Loucy (cell line): ENCODE measurements around the gene TPP2.

Source experiments
- H2AFZ ChIP-seq: fragments of 200-600 bp; sonication (generic); 2 replicates; pipeline ENCODE4 v1.6.0; 2016; ENCODE audit warnings: antibody characterized with exemption, mild to moderate bottlenecking, low read length, moderate library complexity
- H3F3A ChIP-seq: fragments of 200-600 bp; 2 replicates; pipeline ENCODE4 v1.6.0; 2016; ENCODE audit warnings: antibody characterized with exemption, low read depth, mild to moderate bottlenecking
- H3K27me3 ChIP-seq: fragments of 200-600 bp; sonication (generic); 2 replicates; pipeline ENCODE4 v1.6.1; 2014; ENCODE audit warnings: low read length, mild to moderate bottlenecking; ENCODE audit not compliant: insufficient read depth, poor library complexity, severe bottlenecking
- H3K36me3 ChIP-seq: fragments of 200-600 bp; sonication (generic); 2 replicates; pipeline ENCODE4 v1.6.1; 2016; ENCODE audit warnings: low read length; ENCODE audit not compliant: insufficient read depth
- H3K4me1 ChIP-seq: fragments of 200-600 bp; sonication (generic); 2 replicates; pipeline ENCODE4 v1.5.1; 2014; ENCODE audit warnings: low read length, mild to moderate bottlenecking; ENCODE audit not compliant: insufficient read depth, poor library complexity, severe bottlenecking
- H3K4me2 ChIP-seq: fragments of 200-600 bp; sonication (generic); 2 replicates; pipeline ENCODE4 v1.6.0; 2014; ENCODE audit warnings: antibody characterized with exemption, low read length, low read depth, mild to moderate bottlenecking; ENCODE audit not compliant: poor library complexity, severe bottlenecking
- H3K4me3 ChIP-seq: fragments of 200-600 bp; sonication (generic); 2 replicates; pipeline ENCODE4 v1.5.1; 2014; ENCODE audit warnings: low read length, mild to moderate bottlenecking, mixed read lengths; ENCODE audit not compliant: poor library complexity, severe bottlenecking
- H3K79me2 ChIP-seq: fragments of 200-600 bp; sonication (generic); 2 replicates; pipeline ENCODE4 v1.6.1; 2014; ENCODE audit warnings: low read length; ENCODE audit not compliant: insufficient read depth
- H3K9ac ChIP-seq: fragments of 200-600 bp; sonication (generic); 2 replicates; pipeline ENCODE4 v1.6.0; 2014; ENCODE audit warnings: mild to moderate bottlenecking, low read depth, low read length, moderate library complexity; ENCODE audit not compliant: poor library complexity, severe bottlenecking
- H3K9me2 ChIP-seq: fragments of 200-600 bp; sonication (generic); replicated peaks from 2 replicates; pipeline ENCODE4 v1.6.1; 2016; ENCODE audit warnings: low read depth, low read length, mixed read lengths
- H3K9me3 ChIP-seq: fragments of 200-600 bp; sonication (generic); 2 replicates; pipeline ENCODE4 v1.6.1; 2014; ENCODE audit warnings: mild to moderate bottlenecking, antibody characterized with exemption, low read length, low read depth; ENCODE audit not compliant: insufficient read depth
- H4K20me1 ChIP-seq: fragments of 200-600 bp; sonication (generic); 2 replicates; pipeline ENCODE4 v1.6.0; 2014; ENCODE audit warnings: antibody characterized with exemption, low read length, mild to moderate bottlenecking; ENCODE audit not compliant: insufficient read depth, poor library complexity, severe bottlenecking
- EZH2phosphoT487 ChIP-seq: fragments of 200-600 bp; IDR thresholded peaks from 2 replicates; pipeline ENCODE4 v1.6.1; 2018; ENCODE audit warnings: antibody characterized with exemption, mild to moderate bottlenecking, moderate library complexity, borderline replicate concordance
- TF ChIP-seq, protein P1 (sequence below): fragments of 200-600 bp; sonication (generic); conservative IDR thresholded peaks from 2 replicates; pipeline ENCODE4 v1.5.1; 2014; ENCODE audit warnings: mild to moderate bottlenecking, antibody characterized with exemption, low read length

The TPP2 gene

DNA sequence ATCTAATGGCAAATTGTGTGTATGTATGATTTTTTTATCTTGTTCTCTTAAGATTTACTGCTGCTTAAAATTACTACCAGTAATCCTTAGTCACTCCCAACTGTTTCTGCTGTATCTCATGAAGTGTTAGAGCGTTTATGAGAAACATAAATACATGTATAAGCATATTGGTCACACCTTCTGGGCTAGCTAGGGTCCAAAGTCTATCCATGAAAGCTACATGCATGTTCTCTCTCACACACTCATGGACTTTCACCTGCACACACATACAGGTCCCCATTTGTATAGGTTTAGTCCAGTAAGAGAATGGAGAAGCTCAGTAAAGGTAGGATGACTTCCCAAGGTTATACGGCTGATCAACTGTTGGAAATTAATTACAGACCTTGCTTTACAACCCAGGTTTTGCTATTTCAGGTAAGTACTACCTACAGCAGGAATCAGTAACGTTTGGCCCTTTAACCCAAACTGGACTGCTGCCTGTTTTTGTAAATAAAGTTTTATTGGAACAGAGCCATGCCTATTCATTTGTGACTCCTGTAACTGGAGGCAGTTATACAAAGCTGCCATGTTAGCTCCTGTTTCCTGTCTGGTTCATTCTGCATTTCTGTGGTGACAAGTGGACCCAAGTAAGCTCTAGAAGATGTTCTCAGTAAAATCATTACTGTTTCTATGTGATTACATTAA lies 82.8 kb downstream of the TPP2 start:
- no peak overlapping the region for H3K4me2 ChIP-seq
- no peaks in the 10 kb centered on the region for H3K9me2 ChIP-seq
- no peak overlapping the region for H3K9ac ChIP-seq
- H3K36me3 ChIP-seq: peaks cover 52% of the 10 kb centered on the region; the same call in 1 of the 2 replicates
- no peaks in the 10 kb centered on the region for H3K9me3 ChIP-seq
- H3K4me3 ChIP-seq: no peak overlapping the region
- H4K20me1 ChIP-seq: no peaks in the 10 kb centered on the region
- H3K79me2 ChIP-seq: no peaks in the 10 kb centered on the region
- H3K27me3 ChIP-seq: no peaks in the 10 kb centered on the region
- no peaks in the 10 kb centered on the region for H3F3A ChIP-seq
- no peaks in the 10 kb centered on the region for H3K4me1 ChIP-seq
- no peak overlapping the region for H2AFZ ChIP-seq
- no peak for TF ChIP-seq EZH2phosphoT487
- TF ChIP-seq, protein P1, sequence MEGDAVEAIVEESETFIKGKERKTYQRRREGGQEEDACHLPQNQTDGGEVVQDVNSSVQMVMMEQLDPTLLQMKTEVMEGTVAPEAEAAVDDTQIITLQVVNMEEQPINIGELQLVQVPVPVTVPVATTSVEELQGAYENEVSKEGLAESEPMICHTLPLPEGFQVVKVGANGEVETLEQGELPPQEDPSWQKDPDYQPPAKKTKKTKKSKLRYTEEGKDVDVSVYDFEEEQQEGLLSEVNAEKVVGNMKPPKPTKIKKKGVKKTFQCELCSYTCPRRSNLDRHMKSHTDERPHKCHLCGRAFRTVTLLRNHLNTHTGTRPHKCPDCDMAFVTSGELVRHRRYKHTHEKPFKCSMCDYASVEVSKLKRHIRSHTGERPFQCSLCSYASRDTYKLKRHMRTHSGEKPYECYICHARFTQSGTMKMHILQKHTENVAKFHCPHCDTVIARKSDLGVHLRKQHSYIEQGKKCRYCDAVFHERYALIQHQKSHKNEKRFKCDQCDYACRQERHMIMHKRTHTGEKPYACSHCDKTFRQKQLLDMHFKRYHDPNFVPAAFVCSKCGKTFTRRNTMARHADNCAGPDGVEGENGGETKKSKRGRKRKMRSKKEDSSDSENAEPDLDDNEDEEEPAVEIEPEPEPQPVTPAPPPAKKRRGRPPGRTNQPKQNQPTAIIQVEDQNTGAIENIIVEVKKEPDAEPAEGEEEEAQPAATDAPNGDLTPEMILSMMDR: no peak

DNA sequence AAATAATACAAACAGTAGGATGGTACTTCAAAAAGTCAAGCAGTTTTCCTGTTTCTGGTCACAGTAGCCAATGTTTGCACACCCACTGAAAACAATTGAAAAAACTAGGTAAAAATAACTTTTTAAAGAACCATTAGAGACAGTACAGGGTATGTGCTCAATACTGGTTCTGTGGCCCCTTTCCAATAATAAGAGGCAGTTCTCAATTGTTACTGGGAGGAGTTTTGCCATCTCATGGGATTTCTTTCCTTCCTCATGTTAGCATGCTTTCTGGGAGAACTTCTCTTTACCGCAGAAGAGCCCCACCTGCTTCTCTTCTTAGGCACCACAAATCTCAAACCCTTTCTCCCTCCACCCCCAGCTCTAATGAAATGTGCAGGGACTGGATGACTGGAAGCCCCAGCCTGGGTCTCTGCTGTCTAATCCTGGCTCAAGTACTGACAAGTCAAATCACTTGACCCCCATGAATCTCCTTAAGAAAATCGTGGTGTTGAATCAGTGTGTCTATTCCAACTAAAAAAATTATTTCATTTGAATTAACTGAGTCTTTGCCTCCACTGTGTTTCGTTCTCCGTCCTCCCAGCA lies 83.4 kb downstream of the TPP2 start:
- no peak for TF ChIP-seq EZH2phosphoT487
- TF ChIP-seq, protein P1: no peak
- Histone ChIP-seq H3K9me2 (no peaks in the 10 kb centered on the region), H3K4me2 (no peak overlapping the region)

DNA sequence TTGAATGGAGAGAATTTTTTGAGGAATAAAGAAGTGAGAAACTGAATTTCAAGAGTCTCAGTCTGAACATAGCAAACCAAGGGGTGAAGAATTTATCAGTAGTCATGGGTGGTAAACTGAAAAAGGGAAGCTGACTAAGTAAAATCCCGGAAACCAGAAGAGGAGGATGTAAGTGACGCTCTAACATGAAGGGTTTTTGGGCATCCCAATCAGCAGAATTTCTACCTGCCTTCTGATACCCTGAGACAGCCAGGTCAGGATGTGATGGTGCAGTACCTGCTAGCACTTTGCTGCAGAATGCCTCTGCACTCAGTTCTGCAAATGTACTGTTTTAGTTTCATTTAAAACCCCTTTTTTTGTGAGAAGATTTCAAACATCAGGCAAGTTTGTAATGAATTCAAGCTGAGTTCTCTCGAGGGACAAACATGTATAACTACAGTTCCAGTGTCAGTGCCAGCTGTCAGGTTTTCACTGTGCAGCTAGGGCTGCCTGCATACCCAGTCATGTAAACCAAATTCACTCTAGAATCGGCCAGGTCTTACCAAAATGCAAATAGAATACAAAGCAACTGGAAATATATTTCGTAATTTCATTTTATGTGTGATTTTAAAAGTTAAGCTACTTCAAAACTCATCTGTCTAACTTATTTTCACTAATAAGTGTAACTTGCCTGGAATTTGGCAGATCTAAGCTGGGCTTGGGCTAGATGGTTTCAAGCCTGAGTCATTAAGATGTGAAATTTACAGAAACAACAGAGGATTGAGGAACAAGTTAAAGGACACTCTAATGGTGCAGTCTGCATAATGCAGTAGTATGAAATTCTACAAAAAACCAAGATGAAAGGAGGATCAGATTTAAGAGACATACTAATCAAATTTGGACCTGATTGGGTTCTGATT lies 84.3 kb downstream of the TPP2 start:
- TF ChIP-seq, protein P1: no peak
- no peak for TF ChIP-seq EZH2phosphoT487
- Histone ChIP-seq H3K4me3 (no peak overlapping the region), H3K27me3 (no peaks in the 10 kb centered on the region), H3K4me1 (peaks cover 3% of the 10 kb centered on the region), H3K79me2 (no peaks in the 10 kb centered on the region), H3K4me2 (no peak overlapping the region), H3K36me3 (peaks cover 39% of the 10 kb centered on the region; the same call in 1 of the 2 replicates), H4K20me1 (no peaks in the 10 kb centered on the region), H3F3A (no peaks in the 10 kb centered on the region), H3K9ac (no peak overlapping the region), H3K9me2 (no peaks in the 10 kb centered on the region), H3K9me3 (no peaks in the 10 kb centered on the region), H2AFZ (no peak overlapping the region)

More for the DNA sequence above, 83.4 kb downstream of the TPP2 start:
- Histone ChIP-seq H2AFZ (no peak overlapping the region), H4K20me1 (no peaks in the 10 kb centered on the region), H3K36me3 (peaks cover 46% of the 10 kb centered on the region; the same call in 1 of the 2 replicates), H3K9me3 (no peaks in the 10 kb centered on the region), H3K27me3 (no peaks in the 10 kb centered on the region), H3K9ac (no peak overlapping the region), H3F3A (no peaks in the 10 kb centered on the region), H3K79me2 (no peaks in the 10 kb centered on the region), H3K4me1 (no peaks in the 10 kb centered on the region), H3K4me3 (no peak overlapping the region)
